ENCODE data around the gene DDX50.
"Not testable (repeated sequence)": the region's sequence is repeated elsewhere in the genome, so short reads cannot be mapped to it uniquely, and the experiment has no call there.

DDX50 gene

DNA sequence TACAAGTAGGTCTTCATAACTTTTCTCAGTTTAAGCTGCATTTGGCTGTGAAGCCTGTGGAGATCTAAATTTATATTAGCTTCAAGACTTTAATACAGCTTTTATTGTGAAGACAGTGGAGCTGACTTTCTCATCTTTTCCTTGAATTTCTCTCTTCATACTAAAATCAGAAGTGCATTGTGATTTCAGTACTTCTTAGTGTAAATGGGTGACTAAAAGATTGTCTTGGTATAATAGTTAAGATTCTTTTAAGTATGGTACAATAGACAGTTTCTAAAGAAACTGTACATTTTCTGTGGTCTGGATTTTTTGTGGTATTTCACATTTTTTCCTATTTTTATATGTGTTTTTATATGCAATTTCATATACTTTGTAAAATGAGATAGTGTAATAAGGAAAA lies 33.9 kb downstream of the DDX50 start:
- no peaks in the 10 kb centered on the region for H3K27me3 Mint-ChIP-seq

DNA sequence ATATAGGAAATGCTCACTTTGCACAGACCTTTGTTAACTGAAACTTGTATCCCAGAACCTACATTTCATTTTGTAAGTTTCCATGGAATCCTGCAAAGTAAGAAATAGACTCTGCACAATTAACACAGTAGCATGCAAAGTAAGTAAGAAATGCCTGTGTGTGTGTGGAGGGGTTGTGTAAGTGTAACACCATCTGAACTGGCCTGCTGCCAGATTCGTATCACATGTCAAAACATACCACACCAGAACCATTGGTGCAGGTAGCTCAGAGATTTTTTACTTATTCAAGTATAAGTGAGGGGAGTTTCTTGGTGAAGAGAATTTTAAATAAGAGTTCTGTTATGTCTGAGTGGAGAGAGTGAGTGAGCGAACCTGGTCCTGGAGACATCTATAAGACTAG lies 37.0 kb downstream of the DDX50 start:
- DNase-seq = no peak
- ATAC-seq (replicated peaks) = no peak
- Mint-ChIP-seq H3K4me3 (no peak overlapping the region), H3K4me1 (ENCODE audit: low read depth in 2 of 2) (peaks cover 2 to 5% of the 10 kb centered on the region in 2 donors), H3K27ac (peak overlapping the region; percentile 23 to 57), H3K27me3 (no peaks in the 10 kb centered on the region), H3K36me3 (ENCODE audit: insufficient read depth) (peaks cover 81% of the 10 kb centered on the region), H3K9me3 (no peaks in the 10 kb centered on the region)

More for the DNA sequence above, 33.9 kb downstream of the DDX50 start:
- ATAC-seq (replicated peaks) = no peak
- Mint-ChIP-seq H3K4me1 (ENCODE audit: low read depth in 2 of 2) (peaks cover 6 to 16% of the 10 kb centered on the region in 2 donors), H3K36me3 (ENCODE audit: insufficient read depth) (peaks cover 78% of the 10 kb centered on the region), H3K4me3 (no peak overlapping the region), H3K9me3 (no peaks in the 10 kb centered on the region), H3K27ac (no peak overlapping the region)
- no peak for DNase-seq

DNA sequence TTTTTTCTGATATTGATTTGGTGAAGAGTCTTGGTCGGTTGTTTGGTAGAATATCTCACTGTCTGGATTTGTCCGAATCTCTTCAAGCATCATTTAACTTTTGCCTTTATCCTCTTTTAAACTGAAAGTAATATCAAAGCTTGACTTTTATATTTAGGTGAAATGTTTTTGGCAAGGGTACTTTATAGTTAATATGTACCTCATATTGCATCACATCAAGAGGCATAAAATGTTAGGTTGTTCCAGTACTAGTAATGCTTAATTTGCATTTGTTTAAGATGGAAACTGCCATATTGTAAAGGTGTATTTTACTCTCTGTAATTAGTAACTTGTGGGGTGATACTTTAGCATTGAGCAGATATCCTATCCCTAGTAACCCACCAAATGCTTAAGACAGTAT lies 37.8 kb downstream of the DDX50 start:
- H3K27ac Mint-ChIP-seq = peak overlapping the region in 1 of 2 donors; percentile 23
- ATAC-seq (replicated peaks) (no peak), DNase-seq (no peak)
- H3K4me3 Mint-ChIP-seq = no peak overlapping the region
- H3K27me3 Mint-ChIP-seq = no peaks in the 10 kb centered on the region
- no peaks in the 10 kb centered on the region for H3K9me3 Mint-ChIP-seq
- peaks cover 2 to 5% of the 10 kb centered on the region in 2 donors for H3K4me1 Mint-ChIP-seq (ENCODE audit: low read depth in 2 of 2)
- peaks cover 81% of the 10 kb centered on the region for H3K36me3 Mint-ChIP-seq (ENCODE audit: insufficient read depth)

DNA sequence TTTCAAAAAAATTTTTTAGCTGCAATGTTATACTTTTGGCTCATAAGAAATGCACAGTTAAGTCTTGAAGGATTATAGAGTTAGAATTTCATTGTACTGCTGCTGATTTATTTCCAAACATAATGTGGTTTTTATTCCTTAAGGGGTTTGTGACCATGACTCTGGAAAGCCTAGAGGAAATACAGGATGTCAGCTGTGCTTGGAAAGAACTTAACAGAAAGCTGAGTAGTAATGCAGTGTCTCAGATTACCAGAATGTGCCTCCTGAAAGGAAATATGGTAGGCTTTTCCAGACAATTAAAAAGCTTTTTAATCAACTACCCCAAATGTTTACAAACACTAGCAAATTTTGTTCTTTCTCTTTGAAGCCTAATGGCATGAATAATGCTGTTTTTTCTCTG lies 39.8 kb downstream of the DDX50 start:
- H3K4me1 Mint-ChIP-seq (ENCODE audit: low read depth in 2 of 2); H3K27ac Mint-ChIP-seq; H3K9me3 Mint-ChIP-seq; H3K4me3 Mint-ChIP-seq; ATAC-seq (replicated peaks); H3K27me3 Mint-ChIP-seq; DNase-seq: not testable (repeated sequence)
- peaks cover 83% of the 10 kb centered on the region for H3K36me3 Mint-ChIP-seq (ENCODE audit: insufficient read depth)

DNA sequence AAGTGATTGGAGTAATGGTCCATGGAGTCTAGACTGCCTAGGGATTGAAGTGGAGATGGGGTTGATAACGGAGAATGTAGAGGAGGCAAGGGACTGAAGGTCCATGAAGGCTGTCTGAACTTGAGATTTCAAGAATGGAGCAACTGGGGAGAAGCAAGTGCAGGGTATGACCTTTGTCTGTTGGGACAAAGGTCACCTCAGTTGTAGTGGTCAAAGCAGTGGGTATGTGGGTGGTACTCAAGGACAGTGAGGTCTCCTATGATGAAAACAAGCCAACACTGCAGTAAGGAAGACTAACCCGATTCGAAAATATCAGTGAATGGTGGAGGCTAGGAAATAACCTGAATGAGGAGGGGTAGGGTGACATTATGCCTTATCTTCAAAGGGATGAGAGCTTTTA lies 49.5 kb downstream of the DDX50 start:
- Mint-ChIP-seq H3K9me3 (no peaks in the 10 kb centered on the region), H3K27me3 (no peaks in the 10 kb centered on the region), H3K36me3 (ENCODE audit: insufficient read depth) (peaks cover 22% of the 10 kb centered on the region), H3K27ac (no peak overlapping the region), H3K4me1 (ENCODE audit: low read depth in 2 of 2) (peaks cover 2 to 4% of the 10 kb centered on the region in 2 donors), H3K4me3 (no peak overlapping the region)
- DNase-seq = no peak
- no peak for ATAC-seq (replicated peaks)

DNA sequence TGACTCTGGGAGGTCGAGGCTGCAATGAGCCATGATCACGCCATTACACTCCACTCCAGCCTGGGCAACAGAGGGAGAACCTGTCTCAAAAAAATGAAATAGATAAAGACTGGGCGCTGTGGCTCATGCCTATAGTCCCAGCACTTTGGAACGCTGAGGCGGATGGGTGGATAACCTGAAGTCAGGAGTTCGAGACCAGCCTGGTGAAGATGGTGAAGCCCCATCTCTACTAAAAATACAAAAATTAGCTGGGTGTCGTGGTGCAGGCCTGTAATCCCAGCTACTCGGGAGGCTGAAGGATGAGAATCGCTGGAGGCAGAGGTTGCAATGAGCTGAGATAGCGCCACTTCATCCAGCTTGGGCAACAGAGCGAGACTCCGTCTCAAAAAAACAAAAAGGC lies 53.8 kb downstream of the DDX50 start:
- Mint-ChIP-seq H3K27ac (peak overlapping the region; percentile 98 to 100), H3K27me3 (no peaks in the 10 kb centered on the region)

DNA sequence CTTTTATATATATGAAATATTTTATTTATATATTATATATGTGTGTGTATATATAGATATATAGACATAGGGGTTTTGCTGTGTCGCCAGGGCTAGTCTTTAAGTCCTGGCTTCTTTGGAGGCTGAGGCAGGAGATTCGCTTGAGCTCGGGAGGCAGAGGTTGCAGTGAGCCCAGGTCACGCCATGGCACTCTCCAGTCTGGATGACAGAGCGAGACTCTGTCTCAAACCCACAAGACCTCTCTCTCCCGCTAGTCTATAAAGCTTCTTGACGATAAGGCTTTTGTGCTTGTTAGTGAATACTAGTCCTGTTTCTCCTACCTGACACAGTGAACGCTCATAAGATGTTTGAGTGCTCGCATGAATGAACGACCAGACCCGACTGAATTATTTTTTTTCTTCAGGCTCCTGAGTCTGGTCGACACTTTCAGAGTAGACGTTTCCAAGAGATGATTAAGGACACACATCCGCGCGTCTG lies 54.3 kb downstream of the DDX50 start:
- H3K36me3 Mint-ChIP-seq (ENCODE audit: insufficient read depth) = peaks cover 42% of the 10 kb centered on the region
- H3K27me3 Mint-ChIP-seq = no peaks in the 10 kb centered on the region
- ATAC-seq (replicated peaks) (peak; percentile 12), DNase-seq (no peak)
- peak overlapping the region; percentile 98 to 100 for H3K27ac Mint-ChIP-seq
- peaks cover 23 to 32% of the 10 kb centered on the region in 2 donors for H3K4me1 Mint-ChIP-seq (ENCODE audit: low read depth in 2 of 2)
- H3K4me3 Mint-ChIP-seq = peak overlapping the region; percentile 95 to 100
- no peaks in the 10 kb centered on the region for H3K9me3 Mint-ChIP-seq

More for the DNA sequence above, 53.8 kb downstream of the DDX50 start:
- H3K4me1 Mint-ChIP-seq (ENCODE audit: low read depth in 2 of 2) = peaks cover 21 to 29% of the 10 kb centered on the region in 2 donors
- ATAC-seq (replicated peaks) (no peak), DNase-seq (no peak)
- H3K36me3 Mint-ChIP-seq (ENCODE audit: insufficient read depth) = peaks cover 38% of the 10 kb centered on the region
- H3K4me3 Mint-ChIP-seq = peak overlapping the region; percentile 95 to 100
- no peaks in the 10 kb centered on the region for H3K9me3 Mint-ChIP-seq

DNA sequence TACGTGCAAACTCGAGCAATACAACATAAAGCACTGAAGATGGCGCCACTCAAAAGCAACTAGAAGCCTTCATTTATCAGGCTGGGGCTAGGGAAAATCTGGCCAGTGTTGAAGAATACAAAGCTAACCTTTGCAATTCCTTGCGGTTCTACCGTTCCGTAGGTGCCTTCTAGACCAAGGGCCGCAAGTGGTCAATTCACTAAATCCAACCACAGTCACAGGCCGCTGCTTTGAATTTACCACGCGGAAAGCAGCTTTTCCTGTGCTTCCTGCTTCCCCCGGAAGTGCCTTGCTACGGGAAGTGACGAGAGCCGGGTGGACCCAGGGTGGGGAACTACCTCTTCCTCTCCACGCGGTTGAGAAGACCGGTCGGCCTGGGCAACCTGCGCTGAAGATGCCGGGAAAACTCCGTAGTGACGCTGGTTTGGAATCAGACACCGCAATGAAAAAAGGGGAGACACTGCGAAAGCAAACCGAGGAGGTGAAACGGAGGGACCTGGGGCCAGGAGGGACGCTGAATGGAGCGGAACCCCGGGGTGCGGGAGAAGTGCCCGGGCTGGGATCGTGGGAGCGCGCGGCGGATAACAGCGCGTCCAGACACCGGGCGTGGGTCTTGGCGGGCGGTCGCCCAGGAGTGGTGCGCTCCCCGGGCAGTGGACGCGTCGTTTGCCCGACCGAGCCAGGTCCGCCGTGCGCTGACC lies 54.9 kb downstream of the DDX50 start, which contains the start of gene DDX21:
TSS of gene DDX21 (plus strand) at position 339 of the 701 bp plus-strand sequence. CDS start at position 395, 56 bp downstream.
- ATAC-seq (replicated peaks) (peak; percentile 83), DNase-seq (peak; percentile 79 to 85 (median 80))
- peak within 1 kb of the TSS; percentile 98 to 100 for H3K27ac Mint-ChIP-seq
- H3K9me3 Mint-ChIP-seq = no peaks in the 10 kb centered on the region
- H3K36me3 Mint-ChIP-seq (ENCODE audit: insufficient read depth) = peaks cover 48% of the 10 kb centered on the region
- H3K4me3 Mint-ChIP-seq = peak within 1 kb of the TSS; percentile 95 to 100
- no peaks in the 10 kb centered on the region for H3K27me3 Mint-ChIP-seq
- peaks cover 23 to 32% of the 10 kb centered on the region in 2 donors for H3K4me1 Mint-ChIP-seq (ENCODE audit: low read depth in 2 of 2)

DNA sequence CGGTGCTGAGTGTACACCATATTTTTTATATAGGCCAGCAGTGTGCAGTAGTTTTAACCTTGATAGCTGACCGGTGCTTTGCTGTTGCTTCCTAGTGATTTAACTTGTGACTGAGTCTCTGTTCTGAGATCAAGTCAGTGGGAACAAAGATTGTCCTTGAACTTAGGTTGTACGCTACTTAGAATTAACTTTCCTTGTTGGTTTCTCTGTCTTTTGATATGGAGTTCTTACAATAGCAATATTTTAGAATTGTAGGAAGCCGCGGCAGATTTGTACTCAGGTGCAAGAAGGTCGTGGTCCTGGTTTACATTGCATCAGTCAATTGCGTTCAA lies 56.1 kb downstream of the DDX50 start:
- peak overlapping the region; percentile 98 to 100 for H3K27ac Mint-ChIP-seq
- no peaks in the 10 kb centered on the region for H3K9me3 Mint-ChIP-seq
- H3K4me1 Mint-ChIP-seq (ENCODE audit: low read depth in 2 of 2) = peaks cover 25 to 39% of the 10 kb centered on the region in 2 donors
- peaks cover 61% of the 10 kb centered on the region for H3K36me3 Mint-ChIP-seq (ENCODE audit: insufficient read depth)
- H3K4me3 Mint-ChIP-seq = peak overlapping the region; percentile 95 to 100
- H3K27me3 Mint-ChIP-seq = no peaks in the 10 kb centered on the region
- ATAC-seq (replicated peaks) = no peak
- no peak for DNase-seq

DNA sequence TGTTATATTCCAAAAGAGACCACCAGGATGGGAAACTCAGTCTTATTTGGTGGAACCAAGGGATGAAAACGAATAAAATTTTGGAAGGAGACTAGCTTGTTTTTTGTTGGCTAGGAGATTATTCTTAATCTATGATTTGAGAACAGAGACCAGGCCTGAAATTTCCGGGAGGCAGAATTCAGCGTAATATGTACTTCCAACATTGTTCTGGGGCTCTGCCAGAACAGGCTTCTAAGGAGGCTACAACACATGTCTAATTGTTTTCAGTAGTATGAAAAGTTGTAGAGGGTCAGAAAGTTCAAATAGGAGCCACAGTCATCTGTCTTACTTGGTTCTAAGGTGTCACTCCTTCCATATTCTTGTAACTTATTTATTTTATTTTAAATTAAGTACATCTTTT lies 56.5 kb downstream of the DDX50 start:
- Mint-ChIP-seq H3K4me3 (peak overlapping the region; percentile 95 to 100), H3K36me3 (ENCODE audit: insufficient read depth) (peaks cover 65% of the 10 kb centered on the region), H3K9me3 (no peaks in the 10 kb centered on the region), H3K27me3 (no peaks in the 10 kb centered on the region), H3K27ac (peak overlapping the region; percentile 98 to 100), H3K4me1 (ENCODE audit: low read depth in 2 of 2) (peaks cover 25 to 39% of the 10 kb centered on the region in 2 donors)
- DNase-seq (no peak), ATAC-seq (replicated peaks) (no peak)

DNA sequence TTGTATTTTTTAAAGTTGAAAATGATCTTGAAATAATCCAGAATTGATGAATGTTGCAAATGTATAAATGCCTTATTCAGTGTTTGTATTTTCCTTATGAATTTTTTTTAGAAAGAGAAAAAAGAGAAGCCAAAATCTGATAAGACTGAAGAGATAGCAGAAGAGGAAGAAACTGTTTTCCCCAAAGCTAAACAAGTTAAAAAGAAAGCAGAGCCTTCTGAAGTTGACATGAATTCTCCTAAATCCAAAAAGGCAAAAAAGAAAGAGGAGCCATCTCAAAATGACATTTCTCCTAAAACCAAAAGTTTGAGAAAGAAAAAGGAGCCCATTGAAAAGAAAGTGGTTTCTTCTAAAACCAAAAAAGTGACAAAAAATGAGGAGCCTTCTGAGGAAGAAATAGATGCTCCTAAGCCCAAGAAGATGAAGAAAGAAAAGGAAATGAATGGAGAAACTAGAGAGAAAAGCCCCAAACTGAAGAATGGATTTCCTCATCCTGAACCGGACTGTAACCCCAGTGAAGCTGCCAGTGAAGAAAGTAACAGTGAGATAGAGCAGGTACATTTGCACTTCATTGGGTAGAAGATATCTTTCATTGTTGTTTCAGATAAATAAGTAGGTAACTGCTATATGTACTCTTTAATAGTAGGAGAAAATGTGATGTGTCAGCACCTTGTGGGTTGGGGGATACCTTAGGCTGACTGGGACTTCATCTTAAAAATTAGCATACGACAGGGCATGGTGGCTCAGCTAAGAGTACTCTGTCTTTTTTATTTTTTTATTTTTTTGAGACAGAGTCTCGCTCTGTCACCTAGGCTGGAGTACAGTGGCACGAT lies 58.8 kb downstream of the DDX50 start:
- no peaks in the 10 kb centered on the region for H3K27me3 Mint-ChIP-seq
- H3K4me3 Mint-ChIP-seq = peak overlapping the region in 1 of 2 donors; percentile 37
- ATAC-seq (replicated peaks) = no peak
- peaks cover 25 to 39% of the 10 kb centered on the region in 2 donors for H3K4me1 Mint-ChIP-seq (ENCODE audit: low read depth in 2 of 2)
- DNase-seq = no peak
- peaks cover 85% of the 10 kb centered on the region for H3K36me3 Mint-ChIP-seq (ENCODE audit: insufficient read depth)
- peak overlapping the region in 1 of 2 donors; percentile 46 for H3K27ac Mint-ChIP-seq
- H3K9me3 Mint-ChIP-seq = no peaks in the 10 kb centered on the region

DNA sequence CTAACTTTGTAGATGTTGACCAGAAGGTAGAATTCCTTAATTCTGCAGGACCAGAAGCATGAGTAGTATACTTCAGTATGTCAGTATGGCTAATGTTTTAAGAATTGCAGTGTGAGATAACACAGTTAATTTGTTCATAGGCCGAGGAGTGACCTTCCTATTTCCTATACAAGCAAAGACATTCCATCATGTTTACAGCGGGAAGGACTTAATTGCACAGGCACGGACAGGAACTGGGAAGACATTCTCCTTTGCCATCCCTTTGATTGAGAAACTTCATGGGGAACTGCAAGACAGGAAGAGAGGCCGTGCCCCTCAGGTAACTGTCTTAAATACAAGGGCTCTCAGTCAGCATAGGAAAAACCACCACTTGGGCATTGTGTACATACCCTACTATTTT lies 62.0 kb downstream of the DDX50 start:
- Mint-ChIP-seq H3K27ac (no peak overlapping the region), H3K4me1 (ENCODE audit: low read depth in 2 of 2) (peaks cover 11 to 19% of the 10 kb centered on the region in 2 donors), H3K4me3 (no peak overlapping the region), H3K9me3 (no peaks in the 10 kb centered on the region), H3K36me3 (ENCODE audit: insufficient read depth) (peaks cover 97% of the 10 kb centered on the region), H3K27me3 (no peaks in the 10 kb centered on the region)
- DNase-seq = no peak
- no peak for ATAC-seq (replicated peaks)

DNA sequence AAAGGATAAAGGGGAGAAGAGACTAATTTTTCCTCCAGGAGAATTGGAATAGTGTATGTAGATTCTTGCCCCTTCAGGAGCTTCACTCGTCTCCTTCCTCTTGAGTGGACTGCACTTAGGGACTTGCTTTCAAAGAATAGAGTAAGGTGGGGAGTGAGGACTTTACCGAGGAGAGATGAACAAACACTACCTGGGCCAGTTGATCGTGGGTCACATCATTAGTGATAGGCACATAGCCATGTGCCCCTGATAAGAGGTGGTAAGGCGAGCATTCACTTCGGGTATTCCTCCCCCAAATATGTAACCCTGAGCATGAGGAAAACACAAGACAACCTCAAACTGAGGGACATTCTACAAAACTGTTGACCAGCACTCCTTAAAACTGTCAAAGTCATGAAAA lies 72.9 kb downstream of the DDX50 start:
- Mint-ChIP-seq H3K36me3 (ENCODE audit: insufficient read depth) (peaks cover 100% of the 10 kb centered on the region), H3K27me3 (no peaks in the 10 kb centered on the region), H3K27ac (peak overlapping the region in 1 of 2 donors; percentile 49), H3K4me3 (no peak overlapping the region), H3K4me1 (ENCODE audit: low read depth in 2 of 2) (peaks cover 1 to 7% of the 10 kb centered on the region in 2 donors), H3K9me3 (no peaks in the 10 kb centered on the region)
- no peak for DNase-seq
- ATAC-seq (replicated peaks) = no peak
